Measurements from ENCODE around the gene D2HGDH.

DNA sequence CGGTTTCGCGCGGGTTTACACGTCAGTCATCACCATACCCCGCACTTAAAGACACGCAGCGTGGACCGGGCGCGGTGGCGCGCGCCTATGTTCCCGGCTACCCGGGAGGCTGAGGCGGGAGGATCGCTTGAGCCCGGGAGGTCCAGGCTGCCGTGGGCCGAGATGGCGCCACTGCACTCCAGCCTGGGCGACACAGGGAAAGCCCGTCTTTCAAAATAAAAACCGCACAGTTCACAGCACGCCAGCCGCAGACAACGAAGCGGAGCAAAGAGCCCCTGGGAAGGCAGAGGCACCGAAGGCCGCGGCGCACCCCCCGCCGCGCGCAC lies 48.1 kb upstream of the D2HGDH start:
- TF ChIP-seq SP1 (IDR thresholded peaks at IDR 0.05), result no peak
- no peak for TF ChIP-seq FOXA1 (IDR thresholded peaks at IDR 0.05)
- TF ChIP-seq FOXM1 (IDR thresholded peaks at IDR 0.05; ENCODE audit: borderline replicate concordance), result no peak
- no peak for TF ChIP-seq TARDBP (IDR thresholded peaks at IDR 0.05)
- no peak for TF ChIP-seq FOXK2 (IDR thresholded peaks at IDR 0.05)
- TF ChIP-seq BHLHE40 (IDR thresholded peaks at IDR 0.05; ENCODE audit: borderline replicate concordance), result no peak
- no peak for TF ChIP-seq LEF1 (IDR thresholded peaks at IDR 0.05; ENCODE audit: borderline replicate concordance)
- no peak for TF ChIP-seq ARNT (IDR thresholded peaks at IDR 0.05)
- TF ChIP-seq NFRKB (IDR thresholded peaks at IDR 0.05), result no peak
- TF ChIP-seq HDGF (IDR thresholded peaks at IDR 0.05; ENCODE audit: borderline replicate concordance), result no peak
- no peak for TF ChIP-seq ELF4 (IDR thresholded peaks at IDR 0.05)
- no peak for TF ChIP-seq SUZ12 (IDR thresholded peaks at IDR 0.05)
